T-helper 1 cell treated with Interleukin-12 subunit alpha and Interleukin-12 subunit beta and Interleukin-4 antibody, amounts not matched to agents 30 ng/mL and 1 ng/mL, for 36 hours (primary cell): Measurements from ENCODE around the gene FN3KRP. TPM values are rescaled to one million over a fixed set of nuclear protein-coding genes. Genes with fewer than 3 reads are reported as not detected.

Source experiments
- intact Hi-C: fragments of 100-400 bp; cut with micrococcal nuclease; formaldehyde crosslinking; loops from one replicate; pipeline ENCODE4 v1.15.1; 2024
- total RNA-seq: library from RNA; stranded (reverse); gene quantifications from 2 replicates; pipeline ENCODE4 v1.2.3, GENCODE V29; 2022

Gene FN3KRP
- total RNA-seq, 1 donor from 2014 or later = 37.2 TPM

DNA sequence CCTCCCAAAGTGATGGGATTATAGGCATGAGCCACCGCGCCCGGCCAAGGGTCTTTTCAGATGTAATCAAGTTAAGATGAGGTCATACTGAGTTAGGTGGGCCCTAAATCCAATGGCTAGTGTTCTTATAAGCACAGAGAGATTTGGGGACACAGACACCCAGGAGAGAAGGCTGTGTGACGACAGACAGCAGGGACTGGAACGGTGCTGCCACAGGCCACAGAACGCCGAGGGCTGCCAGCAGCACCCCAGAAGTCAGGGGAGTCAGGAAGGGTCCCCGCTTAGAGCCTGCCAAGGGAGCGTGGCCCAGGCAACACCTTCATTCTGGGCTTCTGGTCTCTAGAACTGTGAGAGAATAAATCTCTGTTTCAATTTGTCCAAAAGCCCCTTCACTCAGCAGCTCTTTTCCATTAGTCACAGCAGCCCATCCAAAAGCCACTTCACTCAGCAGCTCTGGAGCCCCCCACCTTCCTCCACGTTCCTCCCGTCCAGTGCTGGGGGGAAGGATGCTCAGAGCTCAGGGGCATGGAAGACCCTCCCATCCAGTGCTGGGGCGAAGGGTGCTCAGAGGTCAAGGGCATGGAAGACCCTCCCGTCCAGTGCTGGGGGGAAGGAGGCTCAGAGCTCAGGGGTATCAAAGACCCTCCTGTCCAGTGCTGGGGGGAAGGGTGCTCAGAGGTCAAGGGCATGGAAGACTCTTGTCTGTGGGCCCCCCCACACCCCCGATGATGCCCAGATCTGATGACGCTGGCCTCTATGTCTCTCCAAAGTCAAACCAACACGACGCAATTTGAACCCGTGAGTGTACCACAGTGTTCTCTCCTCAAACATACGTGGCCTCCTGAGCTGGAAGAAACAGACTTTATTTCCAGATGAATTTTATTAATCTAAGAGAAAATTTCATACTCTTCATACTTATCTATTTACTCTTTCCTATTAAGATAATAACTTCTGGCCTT is 29.9 kb upstream of the FN3KRP start:
- intact Hi-C loops = no loop called here

DNA sequence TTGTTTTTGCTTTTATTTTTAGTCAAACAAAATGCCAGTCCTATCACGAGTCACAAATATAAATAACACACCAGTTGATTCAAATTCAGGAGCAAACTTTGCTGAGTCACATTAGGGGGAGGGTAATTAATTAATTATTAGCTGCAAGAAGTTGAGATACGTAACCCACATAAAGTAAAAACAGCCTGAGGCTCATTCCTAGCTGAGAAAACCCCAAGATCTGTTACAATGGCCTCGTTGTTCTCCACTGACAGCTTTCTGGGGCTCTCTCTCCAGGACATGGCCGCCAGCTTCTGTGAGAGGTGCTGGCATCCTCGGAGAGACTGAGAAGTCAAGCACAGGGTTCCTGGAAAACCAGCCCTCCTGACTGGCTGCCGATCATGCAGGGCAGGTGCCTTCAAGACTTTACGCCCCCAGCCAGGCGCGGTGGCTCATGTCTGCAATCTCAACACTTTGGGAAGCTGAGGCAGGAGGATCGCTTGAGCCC is 29.1 kb upstream of the FN3KRP start:
- intact Hi-C loops = no loop called here

- intact Hi-C loops = no loop called here
These were observed 28.6 kb upstream of the FN3KRP start for GRCh38 chr17:82687871-82688270.

GRCh38 chr17:82689077-82689476 is 27.4 kb upstream of the FN3KRP start:
- intact Hi-C loops = no loop called here

DNA sequence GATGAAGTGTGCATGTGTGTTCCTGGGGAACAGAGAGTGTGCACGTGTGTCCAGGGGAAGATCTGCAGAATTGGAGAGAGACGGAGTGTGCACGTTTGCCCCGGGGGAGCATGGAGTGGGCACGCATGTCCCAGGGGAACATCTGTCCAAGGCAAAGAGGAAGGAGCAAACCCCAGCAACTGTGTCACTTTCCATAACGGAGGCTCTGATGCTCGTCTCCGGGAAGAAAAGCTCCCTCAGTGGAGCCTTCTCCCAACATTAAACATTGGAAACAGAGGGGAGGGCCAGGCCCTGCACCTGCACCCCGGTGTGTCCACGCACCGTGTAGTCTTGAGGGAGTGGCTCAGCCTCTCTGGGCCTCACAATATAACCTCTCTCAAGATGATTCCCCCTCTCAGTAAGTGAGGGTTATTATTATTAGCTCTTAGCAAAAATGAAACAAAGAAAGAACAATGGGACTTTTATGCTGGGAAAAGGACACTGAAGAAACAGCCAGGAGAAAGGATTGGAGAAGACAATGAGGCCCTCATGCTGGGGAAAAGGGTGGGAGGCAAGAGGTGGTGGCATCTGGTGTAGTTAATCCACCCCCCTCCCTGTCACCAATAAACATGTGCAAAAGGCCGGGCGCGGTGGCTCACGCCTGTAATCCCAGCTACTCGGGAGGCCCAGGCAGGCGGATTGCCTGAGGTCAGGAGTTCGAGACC is 25.6 kb upstream of the FN3KRP start:
- intact Hi-C loops = no loop called here

DNA sequence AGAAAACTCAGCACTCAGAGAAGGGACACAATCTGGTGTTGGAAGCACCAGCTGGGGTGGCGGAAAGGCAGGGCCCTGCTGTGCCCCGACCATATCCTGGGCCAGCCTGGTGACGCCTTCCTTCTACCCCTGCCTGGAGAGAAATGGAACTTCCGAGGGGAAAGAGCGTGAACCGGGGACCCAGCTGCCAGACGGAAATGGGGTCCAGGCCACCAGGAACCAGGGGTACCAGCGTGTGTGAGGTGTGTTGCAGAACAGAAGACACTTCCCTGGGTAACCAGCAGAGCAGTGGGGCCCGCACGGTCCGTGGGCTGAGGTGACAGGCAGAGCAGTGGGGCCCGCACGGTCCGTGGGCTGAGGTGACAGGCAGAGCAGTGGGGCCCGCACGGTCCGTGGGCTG is 24.8 kb upstream of the FN3KRP start:
- intact Hi-C loops = no loop called here

- intact Hi-C loops = no loop called here
These were observed 24.2 kb upstream of the FN3KRP start for GRCh38 chr17:82692268-82692667.

DNA sequence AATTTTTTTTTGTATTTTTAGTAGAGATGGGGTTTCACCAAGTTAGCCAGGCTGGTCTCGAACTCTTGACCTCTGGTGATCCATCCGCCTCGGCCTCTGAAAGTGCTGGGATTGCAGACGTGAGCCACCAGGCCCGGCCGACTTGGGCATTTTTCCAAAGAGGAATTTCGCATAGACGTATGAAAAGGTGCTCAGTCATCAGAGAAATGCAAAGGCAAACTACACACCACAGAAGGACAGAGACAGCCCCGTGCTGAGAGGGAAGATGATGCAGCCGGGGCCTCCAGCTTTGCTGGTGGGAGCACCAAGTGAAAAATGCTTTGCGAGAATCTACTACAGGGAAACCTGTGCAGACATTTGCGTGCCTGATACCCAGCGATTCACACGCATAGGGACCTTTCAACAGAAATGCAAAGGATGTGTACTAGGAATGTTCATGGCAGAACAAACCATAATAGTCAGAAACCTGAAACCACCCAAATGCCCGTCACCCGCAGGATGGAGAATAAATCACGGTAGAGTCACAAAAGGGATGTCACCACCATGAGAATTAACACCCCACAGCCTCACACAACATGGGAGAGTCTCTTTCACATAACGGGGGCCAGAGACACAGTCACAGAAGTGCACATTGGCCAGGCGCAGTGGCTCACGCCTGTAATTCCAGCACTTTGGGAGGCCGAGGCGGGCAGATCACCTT is 23.2 kb upstream of the FN3KRP start:
- intact Hi-C loops = no loop called here

- intact Hi-C loops = no loop called here
These were observed 21.9 kb upstream of the FN3KRP start for GRCh38 chr17:82694647-82695046.

GRCh38 chr17:82696259-82696658 is 20.2 kb upstream of the FN3KRP start:
- intact Hi-C loops = no loop called here

DNA sequence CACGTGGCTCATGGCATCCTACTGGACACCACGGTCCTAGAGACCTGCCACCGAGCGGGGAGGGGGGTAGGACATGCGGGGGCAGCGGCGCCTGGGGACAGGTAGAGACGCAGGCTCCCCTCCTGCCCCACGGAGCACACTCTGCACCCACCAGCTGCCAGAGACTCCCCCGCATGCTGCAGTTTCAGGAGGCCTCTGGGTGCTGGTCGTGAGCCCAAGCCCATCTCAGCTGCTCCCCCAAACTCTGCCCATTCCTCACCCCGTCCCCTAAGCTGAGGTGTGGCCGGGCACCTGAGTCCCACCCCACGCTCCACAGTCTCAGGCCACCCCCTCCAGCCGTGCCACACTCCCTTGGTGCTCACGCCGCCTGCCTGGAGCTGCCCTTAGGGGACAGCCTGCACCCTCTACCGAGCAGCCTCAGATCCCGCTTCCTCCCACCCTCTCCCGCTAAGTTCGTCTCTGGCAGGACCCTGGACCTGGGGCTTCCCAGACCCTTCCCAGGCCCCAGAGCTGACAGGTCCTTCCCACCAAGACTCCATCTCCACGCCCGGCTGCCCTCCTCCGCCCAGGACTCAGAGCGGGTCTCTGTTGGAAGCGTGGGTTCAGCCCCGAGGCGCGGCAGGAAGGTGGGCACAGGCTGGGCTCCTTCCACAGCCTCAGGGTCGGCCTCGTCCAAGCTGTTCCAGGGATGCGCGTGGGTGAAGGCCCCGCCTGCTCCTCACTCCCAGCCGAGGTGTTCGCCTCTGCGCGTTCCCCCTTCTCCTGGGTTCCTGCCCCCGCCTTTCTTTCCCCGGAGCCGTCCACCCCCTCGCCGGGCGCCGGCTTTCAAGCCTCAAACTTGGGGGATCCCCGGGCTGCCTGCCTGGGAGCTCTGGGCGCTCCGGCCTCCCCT is 19.3 kb upstream of the FN3KRP start:
- intact Hi-C loops = no loop called here

DNA sequence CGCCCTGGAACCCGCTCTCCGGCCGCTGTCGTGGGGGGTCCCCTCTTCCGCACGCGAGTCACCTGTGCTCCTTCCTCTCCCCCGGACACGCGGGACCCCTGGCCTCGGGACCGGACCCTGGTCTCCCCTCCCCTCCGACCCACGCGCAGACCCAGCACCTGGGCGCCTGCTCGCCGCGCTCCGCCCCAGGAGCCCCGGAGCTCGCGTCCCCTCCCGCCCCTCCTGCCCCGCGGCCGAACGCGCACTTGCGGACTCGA is 18.8 kb upstream of the FN3KRP start:
- intact Hi-C loops = loop anchor here (1.0 to 2.0 kb wide), 5 partner anchors 19 to 354 kb away; partner anchors contain the start of genes FN3KRP, NARF, TBCD and WDR45B

GRCh38 chr17:82698065-82698973 is 18.2 kb upstream of the FN3KRP start, which contains the start of gene RAB40B:
TSS of gene RAB40B (minus strand) at chr17:82698698. CDS start at chr17:82698596, 102 bp downstream.
- intact Hi-C loops = loop anchor here (1.0 to 2.0 kb wide), 5 partner anchors 18 to 353 kb away; partner anchors contain the start of genes FN3KRP, NARF, TBCD and WDR45B

DNA sequence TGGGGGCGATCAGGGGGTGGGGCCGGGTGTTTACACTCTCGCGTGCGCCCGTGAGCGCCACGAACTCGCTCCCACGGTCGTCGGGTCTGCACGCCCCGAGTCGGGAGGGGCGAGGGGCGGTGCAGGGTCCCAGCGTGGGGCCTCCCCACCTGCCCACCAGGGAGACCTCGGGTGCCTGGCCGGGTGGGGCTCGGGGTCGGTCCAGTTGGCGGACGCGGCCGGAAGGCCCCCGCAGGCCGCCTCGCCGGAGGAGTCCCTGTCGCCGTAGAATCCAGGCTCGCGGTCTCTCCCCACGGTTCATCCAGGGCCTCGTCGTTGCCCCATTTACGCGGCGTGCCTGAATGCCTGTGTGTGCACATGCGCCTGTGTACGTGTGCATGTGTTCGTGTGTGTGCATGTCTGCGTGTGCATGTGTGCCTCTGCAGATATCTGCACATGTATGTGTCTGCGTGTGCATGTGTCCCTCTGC is 17.5 kb upstream of the FN3KRP start:
- intact Hi-C loops = loop anchor here (1.0 to 2.0 kb wide), 5 partner anchors 17 to 352 kb away; partner anchors contain the start of genes FN3KRP, NARF, TBCD and WDR45B

DNA sequence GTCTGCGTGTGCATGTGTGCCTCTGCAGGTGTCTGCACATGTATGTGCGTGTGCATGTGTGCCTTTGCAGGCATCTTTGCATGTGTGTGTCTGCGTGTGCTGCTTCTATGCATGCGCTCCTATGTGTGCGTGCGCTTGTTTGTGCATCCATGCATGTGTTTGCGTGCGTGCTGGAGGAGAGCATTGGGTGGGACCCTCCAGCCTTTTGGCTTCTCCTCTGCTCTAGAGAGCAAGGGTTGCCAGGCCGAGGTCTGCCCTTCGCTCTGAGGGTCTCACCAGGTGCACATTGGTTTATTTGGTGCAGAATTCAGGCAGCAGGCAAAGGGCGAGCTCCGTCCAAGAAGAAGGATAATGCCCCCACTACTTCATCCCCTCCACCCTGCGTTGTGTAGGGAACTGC is 17.0 kb upstream of the FN3KRP start:
- intact Hi-C loops = loop anchor here (2.0 kb wide), 1 partner anchor 241 kb away; the partner anchor contains the start of gene NARF

- intact Hi-C loops = no loop called here
These were observed 14.1 kb upstream of the FN3KRP start for GRCh38 chr17:82702231-82702927.

DNA sequence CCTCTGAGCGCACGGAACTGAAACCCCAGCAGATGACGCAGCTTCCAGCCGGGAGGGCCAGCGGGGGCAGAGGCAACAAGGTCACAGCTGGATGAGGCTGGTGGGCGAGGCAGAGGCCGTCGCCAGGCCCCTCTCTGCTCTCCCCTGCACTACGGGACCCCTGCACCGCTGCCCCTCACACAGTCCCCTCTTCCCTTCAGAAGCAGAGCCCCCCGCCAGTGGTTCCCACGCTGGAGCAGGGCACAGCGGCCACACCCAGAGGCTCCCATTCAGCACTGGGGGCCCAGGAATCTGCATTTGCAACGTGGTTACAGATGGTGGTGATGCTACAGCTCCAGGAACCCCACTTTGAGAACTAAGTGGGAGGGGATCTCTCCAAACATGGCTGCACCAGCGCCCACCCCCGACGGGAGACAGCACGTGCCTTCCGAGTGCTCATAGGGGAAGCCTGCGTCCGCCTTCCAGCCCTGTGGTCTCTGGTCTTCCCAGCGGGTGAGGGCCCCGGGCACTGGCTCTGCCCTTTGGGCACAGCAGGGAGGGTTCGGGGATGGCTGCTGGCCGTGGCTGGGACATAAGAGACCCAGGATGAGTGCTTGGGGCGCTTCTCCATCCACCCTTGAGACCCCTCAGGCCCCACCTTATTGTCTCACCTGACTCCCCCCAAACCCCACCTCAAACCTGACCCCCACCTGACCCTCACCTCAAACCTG is 13.3 kb upstream of the FN3KRP start:
- intact Hi-C loops = no loop called here
